Measurements from ENCODE around the gene NFKBIL1.

Gene NFKBIL1

GRCh38 chr6:31559958-31560696 is 12.7 kb downstream of the NFKBIL1 start:
- peak; percentile 72 for DNase-seq (ENCODE audit: low spot score)

- DNase-seq (ENCODE audit: low spot score) = no peak
Measured at GRCh38 chr6:31560697-31561058, 13.3 kb downstream of the NFKBIL1 start.

GRCh38 chr6:31567531-31568370 is 20.3 kb downstream of the NFKBIL1 start:
- no peak for DNase-seq (ENCODE audit: low spot score)

- no peak for DNase-seq (ENCODE audit: low spot score)
Measured at GRCh38 chr6:31568537-31568961, 21.1 kb downstream of the NFKBIL1 start.

GRCh38 chr6:31569861-31570536 is 22.6 kb downstream of the NFKBIL1 start:
- DNase-seq (ENCODE audit: low spot score) = no peak

- no peak for DNase-seq (ENCODE audit: low spot score)
Measured at GRCh38 chr6:31572041-31572911, 24.9 kb downstream of the NFKBIL1 start, which contains the start of gene LTA. Gene LTA, plus strand, starts transcription at chr6:31572289. Its CDS starts 454 bp downstream, at chr6:31572743.

GRCh38 chr6:31573239-31574105 is 26.1 kb downstream of the NFKBIL1 start:
- DNase-seq (ENCODE audit: low spot score) = no peak

GRCh38 chr6:31574106-31575061 is 27.0 kb downstream of the NFKBIL1 start:
- DNase-seq (ENCODE audit: low spot score) = no peak

GRCh38 chr6:31575335-31575901 is 28.0 kb downstream of the NFKBIL1 start, which contains the start of gene TNF:
Gene TNF, plus strand, starts transcription at chr6:31575565. Its CDS starts 177 bp downstream, at chr6:31575742.
- no peak for DNase-seq (ENCODE audit: low spot score)

- no peak for DNase-seq (ENCODE audit: low spot score)
Measured at GRCh38 chr6:31575952-31576685, 28.7 kb downstream of the NFKBIL1 start.

GRCh38 chr6:31576897-31577578 is 29.6 kb downstream of the NFKBIL1 start:
- no peak for DNase-seq (ENCODE audit: low spot score)

GRCh38 chr6:31577579-31577966 is 30.2 kb downstream of the NFKBIL1 start:
- no peak for DNase-seq (ENCODE audit: low spot score)

GRCh38 chr6:31578184-31579118 is 31.0 kb downstream of the NFKBIL1 start:
- DNase-seq (ENCODE audit: low spot score) = no peak

- DNase-seq (ENCODE audit: low spot score) = no peak
Measured at GRCh38 chr6:31579119-31579505, 31.7 kb downstream of the NFKBIL1 start.

- DNase-seq (ENCODE audit: low spot score) = no peak
Measured at GRCh38 chr6:31579546-31580437, 32.4 kb downstream of the NFKBIL1 start.

- no peak for DNase-seq (ENCODE audit: low spot score)
Measured at GRCh38 chr6:31580438-31580740, 33.0 kb downstream of the NFKBIL1 start.
